Skeletal muscle tissue (tissue), 4 donors: ENCODE measurements around the gene AXIN1. TPM values are rescaled to one million over a fixed set of nuclear protein-coding genes. Genes with fewer than 3 reads are reported as not detected.

Experiments used
- H3K27ac ChIP-seq: one replicate; pipeline ENCODE4 v1.7.0; 2013; ENCODE audit warnings: mild to moderate bottlenecking, low read depth, low read length, inconsistent platforms
- H3K27me3 ChIP-seq, 3 donors: one replicate each; pipeline ENCODE4 v1.7.0; 2013; ENCODE audit warnings: low read length in 3 of 3; ENCODE audit not compliant: control insufficient read depth in 3 of 3, insufficient read depth in 3 of 3
- H3K36me3 ChIP-seq, 3 donors: one replicate each; pipeline ENCODE4 v1.7.0; 2013; ENCODE audit warnings: low read length in 3 of 3; ENCODE audit not compliant: control insufficient read depth in 3 of 3, insufficient read depth in 3 of 3
- H3K4me1 ChIP-seq, 3 donors: one replicate each; pipeline ENCODE4 v1.7.0; 2013; ENCODE audit warnings: low read length in 3 of 3, mild to moderate bottlenecking in 3 of 3; ENCODE audit not compliant: control insufficient read depth in 3 of 3, insufficient read depth in 3 of 3
- H3K4me3 ChIP-seq, 3 donors: one replicate each; pipeline ENCODE4 v1.7.0; 2013; ENCODE audit warnings: low read length in 3 of 3
- H3K9ac ChIP-seq, 3 donors: one replicate each; pipeline ENCODE4 v1.7.0; 2013; ENCODE audit warnings: low read length in 3 of 3, mild to moderate bottlenecking in 3 of 3, moderate library complexity in 2 of 3, low read depth in 1 of 3
- H3K9me3 ChIP-seq, 3 donors: one replicate each; pipeline ENCODE4 v1.7.0; 2013; ENCODE audit warnings: low read length in 3 of 3; ENCODE audit not compliant: control insufficient read depth in 3 of 3
- total RNA-seq: library from RNA; depleted of rRNA; stranded (reverse); fragments of >200 nt; gene quantifications from one replicate; pipeline ENCODE4 v1.2.3, GENCODE V29; 2014
- donor health status: Osteomylitis.

The AXIN1 gene
- total RNA-seq, 1 donor from 2014 or later: 8.9 TPM

DNA sequence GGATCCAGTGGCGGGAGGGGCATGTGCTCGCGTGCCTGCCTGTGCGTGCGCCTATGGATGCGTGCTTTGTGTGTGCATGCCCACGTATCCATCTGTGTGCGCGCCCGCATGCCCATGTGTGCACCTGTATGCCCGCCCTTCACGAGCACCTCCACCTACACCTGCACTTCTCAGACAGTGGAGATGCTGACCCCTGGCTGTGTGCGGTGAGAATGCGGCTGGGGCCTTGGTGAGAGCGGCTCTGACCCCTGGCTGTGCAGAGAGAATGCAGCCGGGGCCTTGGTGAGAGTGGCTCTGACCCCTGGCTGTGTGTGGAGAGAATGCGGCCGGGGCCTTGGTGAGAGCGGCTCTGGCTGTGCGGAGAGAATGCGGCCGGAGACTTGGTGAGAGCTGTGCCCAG, 33.9 kb downstream of the AXIN1 start:
- Histone ChIP-seq H3K27me3 (no peaks in the 10 kb centered on the region), H3K4me1 (no peaks in the 10 kb centered on the region), H3K4me3 (no peak overlapping the region), H3K27ac (no peak overlapping the region), H3K36me3 (peaks cover 10 to 15% (median 15%) of the 10 kb centered on the region in 3 donors), H3K9me3 (no peaks in the 10 kb centered on the region), H3K9ac (no peak overlapping the region)

DNA sequence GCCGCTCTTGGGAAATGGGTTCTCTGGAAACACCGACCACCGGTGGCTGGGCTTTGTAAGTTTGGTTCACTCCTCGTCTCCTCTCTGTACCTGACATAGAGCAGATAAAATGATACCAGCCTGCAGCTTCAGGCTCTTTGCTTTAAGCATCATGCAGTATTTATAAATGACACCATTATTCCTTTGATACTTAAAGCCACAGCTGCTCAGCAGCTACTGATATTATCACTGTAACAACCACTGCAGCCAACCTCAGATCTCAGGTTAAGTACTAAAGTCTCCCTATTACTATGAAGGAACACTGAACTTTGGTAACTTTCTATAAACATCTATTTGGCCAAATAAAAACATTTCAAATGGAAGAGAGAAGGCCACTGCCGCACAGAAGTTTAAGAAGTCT, 34.9 kb downstream of the AXIN1 start:
- no peaks in the 10 kb centered on the region for H3K9me3 ChIP-seq
- no peak overlapping the region for H3K9ac ChIP-seq
- no peak overlapping the region for H3K27ac ChIP-seq
- H3K36me3 ChIP-seq: peaks cover 11 to 25% (median 23%) of the 10 kb centered on the region in 3 donors
- no peaks in the 10 kb centered on the region for H3K4me1 ChIP-seq
- H3K4me3 ChIP-seq: no peak overlapping the region
- no peaks in the 10 kb centered on the region for H3K27me3 ChIP-seq

DNA sequence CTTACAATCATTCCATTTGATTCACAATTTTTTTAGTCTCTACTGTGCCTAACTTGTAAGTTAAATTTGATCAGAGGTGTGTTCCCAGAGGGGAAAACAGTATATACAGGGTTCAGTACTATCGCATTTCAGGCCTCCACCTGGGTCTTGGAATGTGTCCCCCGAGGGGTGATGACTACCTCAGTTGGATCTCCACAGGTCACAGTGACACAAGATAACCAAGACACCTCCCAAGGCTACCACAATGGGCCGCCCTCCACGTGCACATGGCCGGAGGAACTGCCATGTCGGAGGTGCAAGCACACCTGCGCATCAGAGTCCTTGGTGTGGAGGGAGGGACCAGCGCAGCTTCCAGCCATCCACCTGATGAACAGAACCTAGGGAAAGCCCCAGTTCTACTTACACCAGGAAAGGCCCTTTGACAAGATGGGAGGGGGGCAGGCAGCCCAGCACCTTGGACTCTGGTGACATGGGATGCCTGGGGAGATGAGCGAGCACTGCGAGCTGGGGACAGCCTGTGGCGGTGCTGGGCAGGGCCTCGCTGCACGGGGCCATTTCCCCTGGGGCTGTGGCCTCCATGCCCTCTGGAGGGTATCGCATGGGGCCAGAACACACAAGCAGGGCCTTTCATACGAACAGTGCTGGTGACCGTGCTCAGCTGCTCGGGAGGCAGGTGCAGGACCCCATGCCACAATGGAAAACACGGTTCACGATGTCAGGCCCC, 35.6 kb downstream of the AXIN1 start:
- Histone ChIP-seq H3K4me3 (no peak overlapping the region), H3K36me3 (peaks cover 11 to 26% (median 26%) of the 10 kb centered on the region in 3 donors), H3K27me3 (no peaks in the 10 kb centered on the region), H3K9me3 (no peaks in the 10 kb centered on the region), H3K27ac (no peak overlapping the region), H3K9ac (no peak overlapping the region), H3K4me1 (no peaks in the 10 kb centered on the region)

DNA sequence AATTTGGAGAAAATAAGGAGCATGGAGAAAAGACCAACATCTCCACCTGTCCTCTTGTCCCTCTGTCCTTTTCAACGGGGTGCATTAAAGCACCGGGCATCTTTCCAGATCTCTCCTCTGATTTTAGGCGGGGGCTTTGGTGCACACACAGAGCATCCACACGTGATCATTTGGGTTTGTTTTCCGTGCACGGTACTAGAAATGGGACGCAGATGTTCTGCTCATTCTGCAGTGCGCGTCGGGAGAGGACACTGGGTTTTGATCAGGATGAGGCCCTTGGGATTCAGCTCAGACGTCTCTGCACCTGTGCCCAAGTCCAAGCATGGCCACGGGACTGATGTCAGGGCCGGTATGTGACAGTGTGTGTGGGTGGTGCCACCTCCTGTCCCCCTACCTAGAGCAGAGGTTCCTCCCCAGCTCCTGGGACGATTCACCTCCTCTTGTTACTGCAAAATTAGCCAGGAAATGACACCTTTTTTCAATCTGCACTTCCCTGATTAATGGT, 37.7 kb downstream of the AXIN1 start:
- Histone ChIP-seq H3K36me3 (peaks cover 13 to 31% (median 28%) of the 10 kb centered on the region in 3 donors), H3K4me1 (no peaks in the 10 kb centered on the region), H3K9me3 (no peaks in the 10 kb centered on the region), H3K4me3 (no peak overlapping the region), H3K27ac (no peak overlapping the region), H3K27me3 (no peaks in the 10 kb centered on the region), H3K9ac (no peak overlapping the region)

DNA sequence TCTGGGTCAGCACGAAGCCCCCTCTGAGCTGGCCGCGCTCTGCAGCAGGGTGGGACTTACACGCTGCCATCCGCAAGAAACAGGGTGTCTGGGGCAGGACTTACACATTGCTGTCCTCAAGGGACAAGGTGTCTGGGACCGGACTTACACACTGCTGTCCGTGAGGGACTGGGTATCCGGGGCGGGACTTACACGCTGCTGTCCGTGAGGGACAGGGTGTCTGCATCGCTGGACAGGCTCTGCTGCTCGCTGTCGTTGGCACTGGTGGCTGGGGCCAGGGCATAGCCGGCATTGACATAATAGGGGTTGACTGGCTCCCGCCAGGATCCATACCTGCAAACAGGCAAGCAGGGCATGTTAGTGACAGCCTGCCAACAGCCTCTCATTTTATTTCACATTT, 38.2 kb downstream of the AXIN1 start:
- peaks cover 18 to 35% (median 31%) of the 10 kb centered on the region in 3 donors for H3K36me3 ChIP-seq
- H3K4me1 ChIP-seq: no peaks in the 10 kb centered on the region
- no peaks in the 10 kb centered on the region for H3K9me3 ChIP-seq
- no peak overlapping the region for H3K9ac ChIP-seq
- H3K4me3 ChIP-seq: no peak overlapping the region
- no peak overlapping the region for H3K27ac ChIP-seq
- no peaks in the 10 kb centered on the region for H3K27me3 ChIP-seq

DNA sequence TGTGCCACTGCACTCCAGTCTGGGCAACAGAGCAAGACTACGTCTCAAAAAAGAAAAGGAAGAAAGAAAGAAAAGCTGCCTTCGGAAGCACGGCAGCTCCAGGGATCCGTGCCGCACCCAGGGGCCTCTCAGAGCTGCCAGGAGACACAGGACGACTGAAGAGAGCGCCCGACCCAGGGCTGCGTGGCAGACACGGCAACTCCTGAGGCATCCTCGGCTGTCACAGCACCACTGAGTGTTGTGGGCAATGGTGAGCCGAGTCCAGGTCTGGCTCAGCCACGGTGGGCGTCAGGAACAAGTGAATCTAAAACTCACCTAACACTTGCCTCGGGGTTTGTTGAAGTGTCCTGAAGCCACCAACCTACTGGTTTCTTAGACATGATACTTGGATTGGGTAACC, 40.8 kb downstream of the AXIN1 start:
- Histone ChIP-seq H3K9ac (no peak overlapping the region), H3K27ac (no peak overlapping the region), H3K9me3 (no peaks in the 10 kb centered on the region), H3K4me1 (no peaks in the 10 kb centered on the region), H3K27me3 (no peaks in the 10 kb centered on the region), H3K36me3 (peaks cover 26 to 34% (median 30%) of the 10 kb centered on the region in 3 donors), H3K4me3 (no peak overlapping the region)

DNA sequence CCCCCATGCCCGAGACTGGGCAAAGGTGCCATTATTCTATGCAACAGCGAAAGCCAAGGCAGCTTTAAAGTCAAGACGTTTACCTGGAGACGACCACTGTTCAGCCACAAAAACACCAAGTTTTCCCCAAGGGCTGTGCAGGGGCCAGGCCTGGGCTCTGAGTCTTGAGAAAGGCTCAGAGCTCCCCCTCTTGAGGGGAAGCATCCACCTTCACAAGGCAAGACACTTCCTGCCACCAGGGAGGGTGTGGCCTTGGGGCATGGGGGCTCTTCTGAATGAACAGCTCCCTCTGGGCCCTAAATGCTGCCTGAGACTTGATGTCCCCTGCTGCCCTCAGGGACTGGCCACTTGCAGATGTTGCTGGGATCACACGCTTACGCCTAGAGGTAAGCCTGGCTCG, 43.0 kb downstream of the AXIN1 start:
- Histone ChIP-seq H3K4me1 (peaks cover 0 to 3% (median 0%) of the 10 kb centered on the region in 3 donors), H3K27ac (no peak overlapping the region), H3K9me3 (no peaks in the 10 kb centered on the region), H3K9ac (no peak overlapping the region), H3K27me3 (no peaks in the 10 kb centered on the region), H3K36me3 (peaks cover 29 to 34% (median 33%) of the 10 kb centered on the region in 3 donors), H3K4me3 (no peak overlapping the region)

DNA sequence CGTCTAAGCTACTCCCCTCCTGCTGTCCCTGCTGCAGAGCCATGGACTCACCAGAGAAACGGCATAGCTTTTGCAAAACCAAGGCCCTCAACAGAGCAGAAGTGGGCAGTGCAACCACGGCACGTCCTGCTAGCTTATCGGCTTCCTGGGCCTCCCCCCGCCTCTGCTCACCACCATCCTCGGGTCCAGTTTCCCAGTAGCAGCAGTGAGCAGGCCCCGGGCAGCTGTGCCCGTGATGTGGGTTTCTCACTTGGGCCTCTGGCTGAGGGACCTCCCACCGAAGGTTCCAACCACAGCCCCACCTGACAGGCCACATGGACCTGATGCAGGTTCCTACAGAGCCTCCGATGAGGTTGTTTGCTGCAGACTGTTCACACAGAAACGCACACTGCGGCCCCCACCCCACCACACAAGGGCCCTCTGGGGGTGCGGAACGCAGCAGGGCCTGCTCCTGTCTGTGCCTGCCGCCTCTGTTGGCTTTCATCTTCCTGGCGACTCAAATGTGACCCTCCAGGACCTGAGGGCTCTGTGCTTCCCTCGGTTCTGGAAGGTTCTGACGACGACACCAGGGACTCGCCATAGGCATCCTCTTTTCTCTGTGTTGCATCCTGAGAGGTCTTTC, 44.7 kb downstream of the AXIN1 start:
- Histone ChIP-seq H3K4me1 (peaks cover 0 to 3% (median 0%) of the 10 kb centered on the region in 3 donors), H3K36me3 (peaks cover 24 to 26% (median 24%) of the 10 kb centered on the region in 3 donors), H3K27me3 (no peaks in the 10 kb centered on the region), H3K4me3 (no peak overlapping the region), H3K9me3 (no peaks in the 10 kb centered on the region), H3K27ac (no peak overlapping the region), H3K9ac (no peak overlapping the region)

DNA sequence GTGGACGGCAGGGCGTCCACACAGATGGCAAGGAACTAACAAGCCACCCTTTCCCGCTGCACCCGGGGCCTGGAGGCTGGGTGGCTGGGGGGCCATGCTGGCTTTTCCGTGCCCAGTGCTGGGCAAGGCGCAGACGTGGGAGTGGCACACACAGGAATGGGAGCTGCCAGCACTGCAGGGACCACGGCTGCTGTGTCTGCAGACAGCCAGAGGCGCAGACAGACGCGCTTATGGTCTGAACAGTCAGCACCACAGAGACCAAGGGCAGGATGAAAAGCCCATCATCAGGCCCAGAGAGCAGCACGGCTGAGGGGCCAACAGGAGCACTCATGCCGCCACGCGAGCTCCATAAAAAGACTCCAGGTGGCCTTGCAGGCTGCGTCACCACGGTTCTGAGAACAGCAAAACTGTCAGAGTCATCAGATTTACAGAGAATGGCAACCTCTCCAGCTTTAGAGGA, 45.6 kb downstream of the AXIN1 start:
- H3K9me3 ChIP-seq: no peaks in the 10 kb centered on the region
- H3K36me3 ChIP-seq: peaks cover 22 to 30% (median 29%) of the 10 kb centered on the region in 3 donors
- H3K4me1 ChIP-seq: peaks cover 0 to 3% (median 0%) of the 10 kb centered on the region in 3 donors
- H3K27ac ChIP-seq: no peak overlapping the region
- no peak overlapping the region for H3K4me3 ChIP-seq
- H3K9ac ChIP-seq: no peak overlapping the region
- H3K27me3 ChIP-seq: no peaks in the 10 kb centered on the region
